SW480 (cell line): ENCODE results near the gene CHCHD6.

Experiments used
- DNase-seq: peaks from one replicate; pipeline ENCODE4 v3.0.0-alpha.2; 2016; ENCODE audit warnings: low spot score

CHCHD6 gene

DNA sequence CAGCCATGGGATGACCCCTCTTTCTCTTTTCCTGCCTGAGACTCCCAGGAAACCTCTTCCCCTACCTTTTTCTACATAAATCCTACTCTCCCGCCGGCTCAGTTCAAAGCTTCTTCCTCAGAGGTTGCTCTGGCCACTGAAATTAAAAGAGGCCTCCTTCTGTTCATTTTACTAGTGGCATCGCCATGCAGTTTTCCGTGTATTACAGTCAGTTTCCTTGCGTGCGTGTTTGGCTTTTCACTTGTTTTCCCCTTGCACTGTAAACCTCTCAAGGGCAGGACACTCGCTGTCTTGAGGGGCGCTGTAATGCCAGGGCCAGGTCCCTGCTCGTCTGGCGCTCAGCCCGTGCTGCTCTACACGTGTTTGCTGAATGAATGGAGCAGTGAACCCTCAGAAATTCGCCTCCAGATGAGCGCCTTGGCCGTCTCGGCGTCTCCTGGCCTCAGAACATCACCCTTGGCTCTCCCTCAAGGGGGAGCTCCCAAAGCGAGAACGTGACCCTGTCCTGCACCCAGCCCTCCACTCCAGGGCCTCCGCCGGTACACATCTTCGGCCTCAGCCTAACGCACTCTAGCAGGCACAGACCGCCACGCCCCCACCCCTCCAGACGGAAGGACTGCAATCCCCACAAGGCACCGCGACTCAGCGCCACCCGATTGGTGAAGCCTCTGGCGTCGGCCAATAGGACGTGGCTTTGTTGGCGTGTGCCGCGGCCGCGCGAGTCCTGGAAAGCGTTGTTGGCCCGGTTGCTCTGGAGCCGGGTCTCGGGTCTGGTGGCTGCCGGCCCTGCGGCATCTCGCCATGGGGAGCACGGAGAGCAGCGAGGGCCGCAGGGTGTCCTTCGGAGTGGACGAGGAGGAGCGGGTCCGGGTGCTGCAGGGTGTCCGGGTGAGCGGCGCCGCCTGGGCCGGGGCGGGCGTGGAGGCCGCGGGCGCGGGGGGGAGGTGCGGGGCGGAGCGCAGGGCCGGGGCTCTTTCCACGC, at the start of gene CHCHD6:
Gene CHCHD6 (plus strand): TSS at position 729 of the 982 bp plus-strand sequence. CDS start 73 bp downstream, at position 802.
- DNase-seq: peak; percentile 97

DNA sequence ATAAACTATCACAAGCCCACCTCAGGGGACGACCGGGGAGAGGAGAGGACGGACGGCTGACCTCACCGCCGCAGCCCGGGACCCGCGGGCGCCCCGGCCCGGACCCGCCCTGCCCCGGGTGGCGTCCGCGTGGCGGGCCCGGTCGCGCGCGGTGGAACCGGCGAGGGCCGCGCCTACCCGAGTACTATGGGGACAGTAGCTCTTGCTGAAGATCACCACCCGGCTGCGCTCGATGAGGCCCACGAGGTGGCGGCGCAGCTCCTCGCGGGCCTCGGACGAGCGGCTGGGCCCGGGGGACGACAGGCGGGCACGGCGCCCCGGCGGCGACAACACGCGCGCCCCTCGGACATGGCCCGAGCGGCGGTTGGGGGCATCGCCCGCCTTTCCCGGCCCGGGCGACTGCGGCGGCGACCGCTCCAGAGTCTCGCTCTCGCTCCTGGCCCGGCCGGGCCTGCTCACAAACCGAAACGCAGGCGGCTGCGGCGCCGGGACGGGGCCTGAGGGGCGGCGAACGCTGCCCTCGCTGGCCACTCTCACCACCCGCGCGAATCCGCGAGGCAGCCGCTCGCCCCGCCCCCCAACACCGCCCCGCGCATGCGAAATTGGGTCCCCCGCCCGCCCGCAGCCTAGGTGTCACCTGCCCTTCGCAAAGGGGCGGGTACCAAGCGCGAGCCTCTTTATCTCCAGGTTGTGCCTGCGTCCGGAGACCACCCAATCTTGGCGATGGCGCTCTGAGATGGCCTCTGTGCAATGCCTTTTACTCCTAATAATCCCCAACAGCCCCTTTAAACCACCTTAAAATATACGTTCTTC, 49.3 kb upstream of the CHCHD6 start, which contains the start of gene TXNRD3:
Gene TXNRD3 (minus strand): TSS at position 554 of the 813 bp plus-strand sequence.
- peak; percentile 81 for DNase-seq

GRCh38 chr3:126655887-126656286, 48.2 kb upstream of the CHCHD6 start:
- DNase-seq: no peak

- DNase-seq: no peak
These were observed 47.5 kb upstream of the CHCHD6 start for GRCh38 chr3:126656371-126657134.

DNA sequence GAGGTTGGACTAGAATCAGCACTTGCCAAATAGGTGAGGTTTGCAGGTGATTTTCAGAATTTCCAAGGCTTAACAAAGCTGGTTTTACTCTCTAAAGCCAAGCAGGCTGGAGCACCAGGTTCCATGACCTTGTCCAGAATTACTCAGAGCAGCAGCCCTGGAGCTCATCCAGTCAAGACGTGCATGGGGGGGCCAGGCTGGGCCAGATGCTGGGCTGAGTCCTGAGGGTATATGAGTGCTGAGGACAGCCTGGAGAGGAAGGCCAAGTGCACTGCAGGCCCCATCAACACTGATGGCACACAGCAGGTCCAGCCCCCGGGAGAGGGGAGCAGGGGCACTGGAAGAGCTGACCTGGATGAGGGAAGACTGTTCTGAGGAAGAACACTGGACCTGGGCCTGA, 46.1 kb upstream of the CHCHD6 start:
- DNase-seq: no peak

GRCh38 chr3:126658584-126658983, 45.5 kb upstream of the CHCHD6 start:
- DNase-seq: no peak

- DNase-seq: peak; percentile 52
These were observed 43.8 kb upstream of the CHCHD6 start for GRCh38 chr3:126659915-126660886.

- no peak for DNase-seq
These were observed 42.3 kb upstream of the CHCHD6 start for GRCh38 chr3:126661532-126662364.

GRCh38 chr3:126663257-126663656, 40.8 kb upstream of the CHCHD6 start:
- no peak for DNase-seq

- DNase-seq: no peak
These were observed 40.3 kb upstream of the CHCHD6 start for GRCh38 chr3:126663750-126664149.

DNA sequence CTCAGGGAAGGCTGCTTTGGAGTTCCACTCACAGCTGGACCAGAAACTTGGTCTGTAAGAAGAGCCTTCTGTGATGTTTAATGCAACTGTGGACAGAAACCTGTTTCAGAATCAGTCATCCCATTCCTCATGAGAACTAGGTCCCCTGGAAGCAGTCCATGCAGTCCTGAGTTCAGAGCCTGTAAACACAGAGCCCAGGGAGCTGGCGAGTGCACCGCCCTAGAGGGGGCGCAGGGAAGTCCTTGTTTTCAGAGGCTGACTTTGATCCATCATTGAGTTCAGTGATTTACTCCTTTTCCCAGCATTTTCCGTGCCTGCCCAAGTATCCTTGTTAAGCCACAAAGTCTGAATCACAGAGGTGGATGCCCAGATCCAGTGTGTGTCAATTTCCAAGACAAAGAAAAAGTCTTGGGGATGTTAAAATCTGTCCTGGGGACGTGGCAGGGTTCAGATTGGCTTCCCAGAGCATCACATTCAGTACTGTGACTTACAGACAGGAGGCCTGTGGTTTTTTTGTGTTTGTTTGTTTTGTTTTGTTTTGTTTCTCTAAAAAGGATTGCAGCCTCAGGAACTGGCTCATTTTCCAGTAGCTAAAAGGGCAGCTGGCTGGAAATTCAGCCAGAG, 39.3 kb upstream of the CHCHD6 start:
- no peak for DNase-seq

GRCh38 chr3:126665221-126665936, 38.7 kb upstream of the CHCHD6 start:
- DNase-seq: no peak

GRCh38 chr3:126665959-126666657, 37.9 kb upstream of the CHCHD6 start:
- DNase-seq: no peak

GRCh38 chr3:126666658-126667528, 37.1 kb upstream of the CHCHD6 start:
- no peak for DNase-seq

- DNase-seq: no peak
These were observed 36.2 kb upstream of the CHCHD6 start for GRCh38 chr3:126667631-126668449.
